NCI-H1417 (cell line): Measurements from ENCODE around the gene CASP10.

Source experiments
- DNase-seq, 3 experiments: peaks; one replicate each; lab custom pipeline; 2025; lab: John Stamatoyannopoulos, UW

CASP10 gene

DNA sequence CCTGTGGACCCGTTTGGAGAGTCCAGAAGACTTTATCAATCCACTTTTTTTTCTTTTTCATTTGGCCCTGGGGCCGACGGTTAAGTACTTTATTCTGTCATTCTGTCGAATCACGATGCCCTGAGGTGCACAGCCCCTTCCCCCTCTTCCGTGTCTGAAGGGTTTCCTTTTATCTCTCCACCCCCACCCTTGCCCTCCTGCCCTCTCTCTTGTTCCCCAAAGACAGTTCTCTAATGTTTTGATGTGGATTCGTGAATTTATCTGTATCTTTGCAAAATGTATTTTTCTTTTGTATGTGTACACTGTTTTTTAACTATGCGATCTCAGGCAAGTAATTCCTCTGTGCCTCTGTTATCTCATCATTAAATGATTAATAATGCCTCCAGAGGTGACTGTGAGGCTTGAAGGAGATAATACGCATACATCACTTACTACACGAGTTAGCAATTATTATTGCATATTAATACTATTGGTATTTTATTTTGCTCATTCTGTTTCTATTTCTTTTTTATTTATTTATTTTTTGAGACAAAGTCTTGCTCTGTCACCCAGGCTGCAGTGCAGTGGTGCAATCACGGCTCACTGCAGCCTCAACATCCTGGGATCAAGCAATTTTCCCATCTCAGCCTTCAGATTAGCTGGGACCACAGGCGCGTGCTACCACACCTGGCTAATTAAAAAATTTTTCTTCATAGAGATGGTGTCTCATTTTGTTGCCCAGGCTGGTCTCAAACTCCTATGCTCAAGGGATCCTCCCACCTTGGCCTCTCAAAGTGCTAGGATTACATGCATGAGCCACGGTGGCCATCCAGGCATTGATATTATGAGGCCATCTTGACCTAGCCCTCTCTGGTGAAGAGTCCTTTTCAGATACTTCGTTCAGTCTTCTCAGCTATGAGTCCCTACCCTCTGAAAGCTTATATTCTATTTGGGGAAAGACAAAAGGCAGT is 76.0 kb downstream of the CASP10 start:
- DNase-seq = peak in 1 of 3 experiments; percentile 66

DNA sequence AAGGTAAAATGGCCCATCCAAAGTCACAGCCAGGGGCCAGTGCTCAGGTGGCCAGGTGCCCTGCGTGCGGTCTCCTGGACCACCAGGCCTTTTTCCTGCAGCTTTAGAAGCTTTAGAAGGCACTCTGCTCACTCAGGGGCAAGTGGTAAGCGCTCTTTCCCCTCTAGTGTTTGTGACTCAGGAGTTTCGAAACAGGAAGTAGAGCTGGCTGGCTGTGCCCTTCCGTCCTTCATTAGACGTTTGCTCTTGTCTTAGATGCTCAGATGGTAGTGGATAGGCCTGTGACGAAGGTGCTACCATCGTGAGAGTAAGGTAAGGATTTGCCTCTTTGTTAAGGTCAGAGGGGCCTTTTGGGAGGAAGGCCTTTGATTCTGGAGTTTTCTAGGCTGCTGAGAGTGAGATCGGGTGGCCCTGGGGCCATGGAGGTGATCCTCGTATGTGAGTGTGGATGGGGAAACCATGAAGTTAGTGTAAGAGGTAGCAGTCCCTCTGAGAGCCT is 77.4 kb downstream of the CASP10 start, which contains the start of gene CASP8:
TSS of gene CASP8 (plus strand) at position 235 of the 499 bp plus-strand sequence. CDS start 5,951 bp downstream, outside the sequence.
- no peak for DNase-seq

DNA sequence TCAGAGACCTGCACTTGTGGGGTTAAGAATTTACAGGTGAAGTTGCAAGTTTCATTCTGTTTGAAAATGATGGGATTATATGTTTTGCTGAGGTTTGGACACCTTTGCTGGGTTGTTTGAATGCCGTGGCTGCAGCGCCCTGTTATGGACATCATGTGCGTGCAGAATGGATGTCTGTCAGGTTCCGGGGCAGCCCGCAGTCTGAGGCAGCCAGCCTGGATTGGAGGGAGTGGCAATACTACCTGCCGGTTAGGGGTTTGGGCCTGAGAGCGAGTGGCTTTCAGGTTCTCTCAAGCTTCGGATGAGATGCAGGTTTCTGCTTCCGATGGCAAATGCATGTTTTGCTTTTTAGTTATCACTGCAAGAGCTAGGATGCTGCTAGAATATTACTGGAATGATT is 78.5 kb downstream of the CASP10 start:
- no peak for DNase-seq

DNA sequence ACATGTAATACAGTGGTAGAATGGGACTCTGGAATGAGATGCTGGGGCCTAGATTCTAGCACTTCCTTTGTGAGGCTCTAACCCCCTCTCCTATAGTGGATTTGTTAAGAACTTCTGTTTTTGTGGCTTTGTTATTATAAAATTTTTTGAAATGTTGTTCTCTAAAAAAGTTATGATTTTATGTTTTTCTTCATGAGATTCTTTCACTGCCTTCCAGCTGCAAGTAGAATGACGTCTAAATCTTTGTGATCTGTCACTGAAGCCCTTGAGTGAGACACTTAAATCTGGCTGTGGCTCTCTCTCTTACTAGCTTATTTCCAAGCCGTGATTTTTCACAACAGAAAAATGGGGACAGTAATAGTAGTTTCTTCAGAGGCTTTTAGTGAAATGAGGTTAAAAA is 79.0 kb downstream of the CASP10 start:
- DNase-seq = no peak

DNA sequence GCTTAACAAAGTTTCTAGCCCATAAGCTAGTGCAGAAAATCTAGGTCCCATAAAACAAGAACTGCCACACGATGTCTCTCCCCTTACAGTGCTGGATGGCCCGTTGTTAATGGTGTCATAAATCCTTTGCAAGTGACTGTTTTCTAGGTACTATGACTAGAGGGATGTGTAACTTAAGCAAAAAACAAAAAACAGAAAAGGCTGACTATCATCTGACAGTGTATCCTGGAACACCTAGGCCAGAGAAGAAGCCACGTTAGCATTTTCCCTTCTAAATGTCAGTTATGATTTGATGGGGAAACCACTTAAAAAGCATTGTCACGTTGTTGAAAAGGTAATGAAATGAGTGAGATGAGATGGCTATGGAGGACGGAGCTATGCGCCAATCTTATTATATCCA is 79.8 kb downstream of the CASP10 start:
- no peak for DNase-seq

DNA sequence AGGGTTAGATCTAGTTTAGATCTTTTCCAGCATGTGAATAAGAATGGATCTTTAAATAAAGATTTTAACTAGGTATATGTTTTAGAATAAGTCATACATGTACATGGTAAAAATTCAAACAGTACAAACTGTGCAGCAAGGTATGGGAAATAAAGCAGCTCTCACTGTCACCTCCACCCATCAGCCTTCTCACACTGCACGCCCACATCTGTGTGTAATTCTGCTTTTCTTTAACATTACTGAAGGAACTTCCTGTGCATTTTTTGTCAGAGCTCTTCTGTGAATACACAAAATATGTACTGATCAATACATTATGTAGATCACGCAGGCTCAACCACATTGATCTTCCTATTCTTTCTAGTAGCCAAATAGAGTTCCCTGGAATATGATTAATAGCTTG is 80.8 kb downstream of the CASP10 start:
- no peak for DNase-seq

DNA sequence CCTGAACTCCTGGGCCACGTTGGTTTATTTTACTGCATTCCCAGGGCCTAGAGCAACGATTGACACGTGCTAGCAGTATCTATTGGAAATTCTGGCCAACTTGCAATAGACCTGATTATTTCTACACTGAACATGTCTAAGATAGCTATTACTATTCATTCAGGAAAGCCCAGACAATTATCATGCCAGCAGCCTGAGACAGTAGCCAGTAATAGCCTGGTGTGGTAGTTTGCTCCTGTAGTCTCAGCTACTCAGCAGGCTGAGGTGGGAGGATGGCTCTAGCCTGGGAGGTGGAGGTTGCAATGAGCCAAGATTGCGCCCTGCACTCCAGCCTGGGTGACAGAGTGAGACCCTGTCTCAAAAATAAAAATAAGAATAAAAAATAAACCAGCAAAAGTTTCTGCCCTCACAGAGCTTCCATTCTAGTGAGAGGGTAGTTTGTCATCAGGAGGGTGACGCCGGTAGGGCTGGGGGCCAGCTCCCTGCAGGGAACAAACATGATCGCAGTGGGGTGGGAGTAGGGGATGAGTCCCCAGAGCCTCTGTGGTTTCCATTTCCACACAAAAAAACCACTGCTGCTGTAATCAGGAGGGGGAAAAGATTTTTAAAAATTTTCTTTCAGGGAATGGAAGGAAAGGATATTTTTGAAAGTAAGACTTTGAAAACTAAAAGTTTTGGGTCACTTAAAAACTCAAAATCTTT is 81.7 kb downstream of the CASP10 start:
- no peak for DNase-seq

DNA sequence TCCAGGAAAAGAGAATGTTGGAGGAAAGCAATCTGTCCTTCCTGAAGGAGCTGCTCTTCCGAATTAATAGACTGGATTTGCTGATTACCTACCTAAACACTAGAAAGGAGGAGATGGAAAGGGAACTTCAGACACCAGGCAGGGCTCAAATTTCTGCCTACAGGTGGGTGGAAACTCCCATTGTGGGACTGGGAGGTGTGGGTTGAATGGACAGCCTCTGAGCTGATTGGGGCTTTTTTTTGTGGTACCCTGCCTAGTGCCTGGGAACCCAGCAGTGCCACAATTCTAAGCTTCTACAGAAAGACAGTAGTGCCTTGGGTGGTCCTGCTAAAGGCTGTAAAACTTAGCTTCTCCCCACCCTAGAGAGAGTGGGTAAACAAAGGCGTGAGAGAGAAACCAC is 83.7 kb downstream of the CASP10 start:
- DNase-seq = no peak

DNA sequence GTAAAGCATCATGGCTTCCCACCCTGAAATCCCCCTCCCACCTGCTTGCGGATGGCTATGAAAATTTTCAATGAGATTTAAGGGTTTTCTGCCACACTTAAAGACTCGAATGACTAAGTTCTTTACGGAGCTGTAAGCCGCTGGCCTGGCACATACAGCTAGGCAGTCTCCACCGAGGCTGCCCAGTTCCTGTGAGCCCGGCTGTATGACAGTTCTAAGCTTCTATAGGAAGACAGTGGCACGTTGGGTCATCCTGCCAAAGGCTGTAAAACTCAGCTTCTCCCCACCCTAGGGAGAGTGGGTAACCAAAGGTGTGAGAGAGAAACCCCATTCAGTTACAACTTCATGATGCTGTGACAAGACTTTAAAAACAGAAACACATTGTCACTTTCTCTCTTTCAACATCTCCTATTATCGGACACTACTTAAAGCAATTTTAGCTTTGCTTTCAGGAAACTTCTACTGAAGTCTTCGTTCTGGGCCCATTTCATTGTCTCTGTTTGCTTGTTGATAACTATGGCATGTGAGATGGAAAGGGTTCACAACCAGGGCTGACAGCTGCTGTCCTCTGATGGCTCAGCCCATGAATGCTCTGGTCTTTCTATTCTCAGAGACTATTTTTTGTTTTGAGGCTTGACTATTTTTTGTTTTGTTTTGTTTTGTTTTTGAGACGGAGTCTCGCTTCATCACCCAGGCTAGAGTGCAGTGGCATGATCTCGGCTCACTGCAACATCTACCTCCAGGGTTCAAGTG is 84.5 kb downstream of the CASP10 start:
- no peak for DNase-seq

DNA sequence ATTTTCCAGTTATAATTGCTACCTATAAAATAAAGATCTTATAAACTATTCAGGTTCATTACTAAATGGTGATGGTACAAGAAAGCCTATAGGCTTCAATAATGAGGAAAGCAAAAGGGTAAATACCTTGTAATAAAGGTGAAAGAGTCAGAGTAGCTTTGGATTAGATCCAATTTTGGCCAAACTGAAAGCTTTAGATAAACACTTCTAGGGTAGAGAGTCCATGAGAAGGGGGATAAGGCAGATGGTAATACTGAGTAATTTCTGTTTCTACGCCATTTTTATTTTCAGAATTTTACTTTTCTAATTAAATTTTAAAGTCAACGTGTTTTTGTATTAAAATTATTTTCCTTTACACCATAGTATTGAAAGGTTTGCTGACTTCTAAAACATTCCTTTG is 86.8 kb downstream of the CASP10 start:
- DNase-seq = peak in 1 of 3 experiments; percentile 7

DNA sequence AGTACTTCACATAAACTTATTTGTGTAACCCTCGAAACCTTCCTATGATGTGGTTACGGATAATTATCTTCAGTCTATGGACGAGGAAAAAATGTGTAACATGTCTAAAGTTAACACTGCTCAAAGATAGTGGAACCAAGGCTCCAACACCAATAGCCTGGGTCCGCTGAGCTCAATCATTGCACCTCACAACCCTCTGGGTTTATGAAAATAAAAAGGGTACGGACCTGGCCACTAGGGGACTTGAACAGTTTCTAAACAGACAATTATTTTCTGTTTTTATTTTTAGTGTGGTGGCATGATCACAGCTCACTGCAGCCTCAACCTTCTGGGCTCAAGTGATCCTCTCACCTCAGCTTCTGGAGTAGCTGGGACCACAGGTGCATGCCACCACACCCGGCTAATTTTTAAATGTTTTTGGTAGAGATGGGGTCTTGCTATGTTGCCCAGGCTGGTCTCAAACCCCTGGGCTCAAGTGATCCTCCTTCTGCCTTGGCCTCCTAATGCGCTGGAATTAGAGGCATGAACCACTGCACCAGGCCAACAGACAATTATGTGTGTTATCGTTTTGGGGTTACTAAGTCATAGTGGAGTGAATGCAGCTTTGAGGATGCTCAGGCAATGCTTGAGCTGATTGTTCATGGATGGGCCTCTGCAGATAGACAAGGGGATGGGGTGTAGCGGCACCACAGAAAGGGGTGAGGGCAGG is 87.5 kb downstream of the CASP10 start:
- DNase-seq = no peak

DNA sequence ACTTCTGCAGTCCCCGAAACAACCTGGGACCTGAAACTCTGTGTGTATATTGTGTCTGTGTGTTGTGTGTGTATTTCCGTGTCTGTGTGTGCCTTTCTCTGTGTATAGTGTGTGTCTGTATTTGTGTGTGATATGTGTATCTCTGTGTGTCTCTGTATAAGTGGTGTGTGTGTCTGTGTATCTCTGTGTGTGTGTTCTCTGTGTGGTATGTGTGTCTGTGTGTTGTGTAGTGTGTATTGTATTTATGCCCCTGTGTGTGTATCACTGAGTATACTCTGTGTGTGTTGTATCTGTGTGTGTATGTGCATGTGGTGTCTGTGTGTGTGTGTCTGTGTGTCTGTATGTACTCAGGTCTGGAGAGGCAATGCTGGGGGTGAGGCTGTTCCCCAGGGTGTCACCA is 89.0 kb downstream of the CASP10 start:
- DNase-seq = no peak

DNA sequence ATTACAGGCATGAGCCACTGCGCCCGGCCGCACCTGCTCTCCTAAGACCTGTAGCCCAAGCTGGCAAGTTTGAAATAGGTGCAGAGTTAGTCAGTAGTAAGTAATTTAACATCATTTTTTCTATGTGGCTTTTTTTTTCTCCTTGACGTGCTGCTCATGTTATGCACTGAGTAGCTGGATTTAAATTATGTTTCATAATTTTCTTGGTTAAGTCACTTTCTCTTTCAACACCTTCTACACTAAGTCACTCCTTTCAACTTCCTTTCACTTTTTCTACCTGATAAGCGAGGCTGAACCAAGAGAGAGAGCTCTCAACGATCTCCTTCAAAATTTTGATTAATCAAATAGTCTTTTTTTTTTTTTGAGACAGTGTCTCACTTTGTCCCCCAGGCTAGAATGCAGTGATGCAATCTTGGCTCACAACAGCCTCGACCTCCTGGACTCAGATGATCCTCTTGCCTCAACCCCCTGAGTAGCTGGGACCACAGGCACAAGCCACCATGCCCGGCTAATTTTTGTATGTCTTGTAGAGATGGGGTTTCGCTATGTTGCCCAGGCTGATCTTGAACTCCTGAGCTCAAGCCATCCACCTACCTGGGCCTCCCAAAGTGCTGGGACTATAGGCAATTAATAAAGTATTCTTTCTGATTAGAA is 90.5 kb downstream of the CASP10 start:
- DNase-seq = no peak

DNA sequence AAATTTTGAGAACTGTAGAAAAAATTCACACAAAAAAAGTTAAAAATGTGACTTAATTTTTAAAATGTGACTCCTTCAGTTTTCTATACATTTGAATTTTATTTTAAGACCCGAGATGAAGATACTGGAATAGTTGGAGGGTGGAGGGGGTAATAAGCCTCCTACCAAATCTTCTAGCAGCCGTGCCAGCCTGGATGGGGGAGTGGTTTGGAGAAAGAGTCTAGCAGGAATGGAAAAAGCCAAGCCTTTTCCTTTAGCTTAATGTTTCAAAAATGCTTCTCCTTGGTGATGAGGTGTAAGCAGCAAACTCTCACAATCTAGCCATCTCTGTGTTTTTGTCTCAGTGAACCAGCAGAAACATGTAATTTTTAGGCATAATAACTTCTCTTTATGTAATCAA is 92.1 kb downstream of the CASP10 start:
- no peak for DNase-seq

DNA sequence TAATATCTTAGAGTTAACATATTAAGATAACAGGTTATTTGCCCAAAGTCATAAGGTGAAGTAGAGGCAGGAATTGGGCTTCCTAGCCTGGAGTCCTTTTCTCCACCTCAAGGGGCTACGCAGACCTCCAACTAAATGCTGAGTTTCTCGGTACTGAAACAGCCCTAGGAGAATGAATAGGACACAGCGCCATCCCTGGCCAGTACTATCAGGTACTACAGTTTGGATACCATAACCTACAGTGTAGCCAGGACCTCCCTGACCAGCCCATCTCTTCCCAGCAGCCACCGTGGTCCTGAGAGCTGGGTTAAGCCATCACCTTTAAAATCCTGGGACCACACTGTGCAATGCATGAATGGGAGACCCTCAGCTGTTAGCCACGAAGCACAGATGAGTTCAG is 93.0 kb downstream of the CASP10 start:
- DNase-seq = no peak

DNA sequence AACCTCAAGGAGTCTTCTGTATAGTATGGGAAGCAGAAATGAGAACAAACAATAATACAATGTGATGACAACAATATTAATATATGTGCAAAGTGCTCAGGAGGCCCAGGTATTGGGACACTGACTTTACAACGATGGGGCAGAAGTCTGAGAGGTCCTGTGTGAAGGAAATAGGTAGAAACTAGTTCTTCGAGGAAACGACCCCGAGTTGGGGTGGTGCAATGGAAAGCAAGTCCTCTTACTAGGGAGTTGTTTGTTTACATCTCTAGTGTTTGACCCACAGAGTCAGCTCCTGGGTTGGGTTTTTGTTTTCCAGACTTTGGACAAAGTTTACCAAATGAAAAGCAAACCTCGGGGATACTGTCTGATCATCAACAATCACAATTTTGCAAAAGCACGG is 93.6 kb downstream of the CASP10 start:
- no peak for DNase-seq
